ENCODE data around the gene DCP2. TPM values are rescaled to one million over a fixed set of nuclear protein-coding genes. Genes with fewer than 3 reads are reported as not detected.

The DCP2 gene
- total RNA-seq, 6 experiments from 2014 or later, result 16.4 to 18.4 (median 18.0) TPM

DNA sequence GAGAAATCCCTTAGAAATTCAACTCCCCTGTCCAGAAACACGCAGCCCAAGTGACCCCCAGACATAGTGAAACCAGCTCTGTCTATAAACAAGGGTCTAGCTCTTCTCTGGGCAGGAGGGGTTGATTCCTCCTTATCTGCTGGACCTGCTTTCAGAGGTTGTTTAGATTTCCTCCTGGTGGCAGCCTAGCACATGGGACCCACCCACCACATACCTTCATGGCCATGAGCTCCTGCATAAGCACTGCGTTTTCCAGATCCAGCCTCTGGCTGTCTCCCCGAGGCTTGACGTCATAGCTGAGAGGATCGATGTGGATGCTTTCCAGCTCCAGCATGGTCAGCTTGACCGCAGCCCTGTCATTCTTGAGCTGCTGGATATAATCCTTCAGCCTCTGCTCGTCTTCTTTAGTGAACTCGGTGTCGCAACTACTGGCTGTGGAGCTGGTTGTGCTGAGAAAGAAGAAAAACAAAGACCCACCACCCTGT, 77.0 kb downstream of the DCP2 start:
- no peaks in the 10 kb centered on the region for H3K9me3 Mint-ChIP-seq
- peaks cover 3% of the 10 kb centered on the region for H3K27me3 Mint-ChIP-seq (ENCODE audit: insufficient read depth)
- H3K36me3 Mint-ChIP-seq (ENCODE audit: low read depth), result no peaks in the 10 kb centered on the region
- no peak overlapping the region for H3K4me3 Mint-ChIP-seq
- no peak for DNase-seq
- TF ChIP-seq, protein P1, sequence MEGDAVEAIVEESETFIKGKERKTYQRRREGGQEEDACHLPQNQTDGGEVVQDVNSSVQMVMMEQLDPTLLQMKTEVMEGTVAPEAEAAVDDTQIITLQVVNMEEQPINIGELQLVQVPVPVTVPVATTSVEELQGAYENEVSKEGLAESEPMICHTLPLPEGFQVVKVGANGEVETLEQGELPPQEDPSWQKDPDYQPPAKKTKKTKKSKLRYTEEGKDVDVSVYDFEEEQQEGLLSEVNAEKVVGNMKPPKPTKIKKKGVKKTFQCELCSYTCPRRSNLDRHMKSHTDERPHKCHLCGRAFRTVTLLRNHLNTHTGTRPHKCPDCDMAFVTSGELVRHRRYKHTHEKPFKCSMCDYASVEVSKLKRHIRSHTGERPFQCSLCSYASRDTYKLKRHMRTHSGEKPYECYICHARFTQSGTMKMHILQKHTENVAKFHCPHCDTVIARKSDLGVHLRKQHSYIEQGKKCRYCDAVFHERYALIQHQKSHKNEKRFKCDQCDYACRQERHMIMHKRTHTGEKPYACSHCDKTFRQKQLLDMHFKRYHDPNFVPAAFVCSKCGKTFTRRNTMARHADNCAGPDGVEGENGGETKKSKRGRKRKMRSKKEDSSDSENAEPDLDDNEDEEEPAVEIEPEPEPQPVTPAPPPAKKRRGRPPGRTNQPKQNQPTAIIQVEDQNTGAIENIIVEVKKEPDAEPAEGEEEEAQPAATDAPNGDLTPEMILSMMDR (IDR thresholded peaks at IDR 0.05), result no peak
- no peak overlapping the region for H3K27ac Mint-ChIP-seq
- H3K4me1 Mint-ChIP-seq (ENCODE audit: low read depth), result peaks cover 28% of the 10 kb centered on the region

DNA sequence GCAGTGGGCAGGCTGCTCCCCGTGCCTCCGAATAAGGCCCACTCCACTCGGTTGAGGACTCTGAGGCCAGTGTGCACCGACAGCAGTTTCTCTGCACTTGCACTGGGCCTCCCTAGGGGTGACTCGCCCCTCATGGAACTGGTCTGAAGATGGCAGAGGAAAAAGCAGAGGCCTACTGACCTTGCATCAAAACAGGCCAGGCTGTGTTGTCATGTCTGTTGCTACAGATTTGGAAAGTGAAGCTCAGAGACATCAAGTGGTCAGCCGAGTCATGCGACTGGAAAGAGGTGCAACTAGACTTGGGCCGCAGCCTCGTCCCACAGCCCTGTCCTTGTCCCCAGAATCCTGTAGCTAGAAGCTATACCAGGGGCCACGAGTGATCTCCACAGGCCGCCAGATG, 78.3 kb downstream of the DCP2 start:
- H3K36me3 Mint-ChIP-seq (ENCODE audit: low read depth), result no peaks in the 10 kb centered on the region
- no peak overlapping the region for H3K4me3 Mint-ChIP-seq
- no peaks in the 10 kb centered on the region for H3K9me3 Mint-ChIP-seq
- H3K4me1 Mint-ChIP-seq (ENCODE audit: low read depth), result peaks cover 36% of the 10 kb centered on the region
- peaks cover 3% of the 10 kb centered on the region for H3K27me3 Mint-ChIP-seq (ENCODE audit: insufficient read depth)
- no peak overlapping the region for H3K27ac Mint-ChIP-seq
- TF ChIP-seq, protein P1 (IDR thresholded peaks at IDR 0.05), result no peak
- no peak for DNase-seq

DNA sequence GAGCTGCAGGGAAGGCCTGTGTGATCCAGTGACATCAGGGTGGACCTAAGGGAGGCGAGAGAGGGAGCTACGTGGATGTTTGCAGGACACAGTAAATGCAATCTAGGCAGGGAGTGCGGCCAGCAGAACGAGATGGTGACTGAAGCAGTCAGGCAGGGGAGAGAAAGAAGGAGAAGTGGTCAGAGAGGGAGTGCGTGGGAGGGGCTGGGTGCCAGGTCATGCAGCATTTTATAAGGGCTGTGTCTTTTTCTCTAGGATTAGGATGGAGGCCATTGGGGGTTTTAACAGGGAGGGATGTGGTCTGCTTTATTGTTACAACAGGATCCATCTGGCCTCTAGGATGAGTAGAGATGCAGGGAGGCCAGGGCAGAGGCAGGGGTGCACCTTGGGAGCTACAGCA, 80.4 kb downstream of the DCP2 start:
- Mint-ChIP-seq H3K4me1 (ENCODE audit: low read depth) (peaks cover 25% of the 10 kb centered on the region), H3K27me3 (ENCODE audit: insufficient read depth) (peaks cover 3% of the 10 kb centered on the region), H3K9me3 (no peaks in the 10 kb centered on the region), H3K36me3 (ENCODE audit: low read depth) (no peaks in the 10 kb centered on the region), H3K4me3 (no peak overlapping the region), H3K27ac (no peak overlapping the region)
- no peak for DNase-seq
- TF ChIP-seq, protein P1 (IDR thresholded peaks at IDR 0.05), result no peak

DNA sequence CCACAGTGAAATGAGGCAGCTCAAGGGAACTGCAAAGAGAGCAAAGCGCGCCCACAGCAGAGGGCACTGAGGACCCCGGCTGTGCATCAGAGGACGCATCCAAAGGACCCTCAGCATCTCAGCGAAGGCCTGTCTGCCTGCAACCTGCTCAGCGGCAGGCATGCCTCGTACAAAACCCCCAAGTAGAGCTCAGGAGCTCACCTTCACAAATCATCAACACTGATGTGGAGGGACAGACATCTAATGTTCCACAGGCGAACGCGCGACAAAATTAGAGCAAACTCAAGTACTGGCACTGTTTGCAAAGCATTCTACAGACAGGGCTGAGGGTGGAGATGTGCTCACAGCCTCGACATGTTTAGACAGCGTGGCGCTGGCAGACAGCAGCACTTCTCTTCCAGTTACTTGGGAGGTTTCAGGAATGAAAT, 81.0 kb downstream of the DCP2 start:
- Mint-ChIP-seq H3K36me3 (ENCODE audit: low read depth) (no peaks in the 10 kb centered on the region), H3K27ac (no peak overlapping the region)

DNA sequence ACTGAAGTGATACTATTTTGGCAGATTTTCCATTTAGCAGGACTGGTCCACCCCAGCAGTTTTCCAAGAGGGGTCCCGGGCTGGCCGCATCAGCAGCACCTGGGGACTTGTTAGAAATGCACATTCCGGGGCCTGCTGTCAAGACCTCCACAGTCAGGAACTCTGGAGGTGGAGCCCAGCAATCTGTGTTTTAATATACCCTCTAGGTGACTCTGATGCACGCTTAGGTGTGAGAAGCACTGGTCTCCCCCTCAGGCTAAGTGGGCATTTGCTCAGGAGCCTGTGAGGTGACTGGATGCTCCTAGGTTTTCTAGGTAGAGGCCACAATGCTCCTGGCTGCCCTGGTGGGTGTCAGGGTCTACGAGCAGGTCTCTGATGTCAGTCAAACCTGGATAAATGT, 81.7 kb downstream of the DCP2 start:
- TF ChIP-seq, protein P1 (IDR thresholded peaks at IDR 0.05), result no peak
- no peak for DNase-seq
- H3K4me3 Mint-ChIP-seq, result no peak overlapping the region
- no peaks in the 10 kb centered on the region for H3K36me3 Mint-ChIP-seq (ENCODE audit: low read depth)
- peaks cover 3% of the 10 kb centered on the region for H3K27me3 Mint-ChIP-seq (ENCODE audit: insufficient read depth)
- no peaks in the 10 kb centered on the region for H3K9me3 Mint-ChIP-seq
- H3K4me1 Mint-ChIP-seq (ENCODE audit: low read depth), result peaks cover 28% of the 10 kb centered on the region
- H3K27ac Mint-ChIP-seq, result no peak overlapping the region

More for the DNA sequence above, 81.0 kb downstream of the DCP2 start:
- peaks cover 3% of the 10 kb centered on the region for H3K27me3 Mint-ChIP-seq (ENCODE audit: insufficient read depth)
- no peaks in the 10 kb centered on the region for H3K9me3 Mint-ChIP-seq
- peaks cover 25% of the 10 kb centered on the region for H3K4me1 Mint-ChIP-seq (ENCODE audit: low read depth)
- TF ChIP-seq, protein P1 (IDR thresholded peaks at IDR 0.05), result no peak
- no peak overlapping the region for H3K4me3 Mint-ChIP-seq
- DNase-seq, result no peak
